HG03066 (cell line): Measurements from ENCODE around the gene CACNB2.
"Not testable (repeated sequence)": the region's sequence is repeated elsewhere in the genome, so short reads cannot be mapped to it uniquely, and the experiment has no call there.

Source experiments
- ATAC-seq: cut with Tn5 transposase; IDR thresholded peaks from one replicate; pipeline ENCODE4 v1.9.1; 2021; ENCODE audit warnings: low read depth; ENCODE audit not compliant: unreplicated experiment

The CACNB2 gene

GRCh38 chr10:18144928-18145327 lies 4.7 kb downstream of the CACNB2 start:
- no peak for ATAC-seq

- ATAC-seq = no peak
Observed at GRCh38 chr10:18145652-18146051, 5.4 kb downstream of the CACNB2 start.

- ATAC-seq = no peak
Observed at GRCh38 chr10:18149196-18149800, 9.1 kb downstream of the CACNB2 start.

GRCh38 chr10:18151356-18151890 lies 11.2 kb downstream of the CACNB2 start:
- ATAC-seq = no peak

GRCh38 chr10:18153381-18153780 lies 13.2 kb downstream of the CACNB2 start:
- not testable (repeated sequence) for ATAC-seq

- no peak for ATAC-seq
Observed at GRCh38 chr10:18155321-18155720, 15.1 kb downstream of the CACNB2 start.

GRCh38 chr10:18156797-18157196 lies 16.6 kb downstream of the CACNB2 start:
- not testable (repeated sequence) for ATAC-seq

GRCh38 chr10:18157881-18158280 lies 17.7 kb downstream of the CACNB2 start:
- ATAC-seq = no peak

GRCh38 chr10:18158773-18159265 lies 18.6 kb downstream of the CACNB2 start:
- no peak for ATAC-seq

GRCh38 chr10:18159557-18159956 lies 19.3 kb downstream of the CACNB2 start:
- ATAC-seq = no peak

- ATAC-seq = no peak
Observed at GRCh38 chr10:18162021-18162627, 21.9 kb downstream of the CACNB2 start.

GRCh38 chr10:18164093-18164492 lies 23.9 kb downstream of the CACNB2 start:
- no peak for ATAC-seq

GRCh38 chr10:18164748-18165361 lies 24.6 kb downstream of the CACNB2 start:
- no peak for ATAC-seq

- no peak for ATAC-seq
Observed at GRCh38 chr10:18178854-18179483, 38.7 kb downstream of the CACNB2 start.

- ATAC-seq = no peak
Observed at GRCh38 chr10:18179891-18180290, 39.7 kb downstream of the CACNB2 start.

- not testable (repeated sequence) for ATAC-seq
Observed at GRCh38 chr10:18181382-18181781, 41.2 kb downstream of the CACNB2 start.

GRCh38 chr10:18185621-18186020 lies 45.4 kb downstream of the CACNB2 start:
- no peak for ATAC-seq

GRCh38 chr10:18190840-18191239 lies 50.6 kb downstream of the CACNB2 start:
- ATAC-seq = no peak

- ATAC-seq = no peak
Observed at GRCh38 chr10:18194634-18195033, 54.4 kb downstream of the CACNB2 start.

GRCh38 chr10:18195060-18195799 lies 55.0 kb downstream of the CACNB2 start:
- ATAC-seq = no peak
